Psoas muscle (tissue), 8 donors: ENCODE results near the gene AHCYL1. TPM values are rescaled to one million over a fixed set of nuclear protein-coding genes. Genes with fewer than 3 reads are reported as not detected.

Experiments
- ATAC-seq, 4 donors: fragments of 200-7000 bp; cut with Tn5 transposase; one replicate each; pipeline ENCODE4 v1.9.1; 2020; ENCODE audit warnings: moderate library complexity in 3 of 4, mild to moderate bottlenecking in 2 of 4
- DNase-seq, 2 donors: peaks; one replicate each; pipeline ENCODE4 v3.0.0-alpha.2; 2020
- H3K27ac ChIP-seq: fragments of 200-600 bp; one replicate; pipeline ENCODE4 v1.8.0; 2022
- H3K27me3 ChIP-seq, 3 donors: fragments of 200-600 bp in 1 of 3; one replicate each; pipeline versions ENCODE4 v1.6.1 to v1.8.0; 2013 to 2022; ENCODE audit warnings: low read length in 2 of 3, mild to moderate bottlenecking in 2 of 3, moderate library complexity in 1 of 3; ENCODE audit not compliant: insufficient read depth in 3 of 3
- H3K36me3 ChIP-seq, 2 donors: fragments of 200-600 bp in 1 of 2; one replicate each; pipeline versions ENCODE4 v1.6.1 to v1.8.0; 2013 to 2022; ENCODE audit warnings: low read depth in 1 of 2, mild to moderate bottlenecking in 1 of 2, moderate library complexity in 1 of 2; ENCODE audit not compliant: insufficient read depth in 1 of 2
- H3K4me1 ChIP-seq: fragments of 200-600 bp; one replicate; pipeline ENCODE4 v1.8.0; 2022
- H3K4me3 ChIP-seq: fragments of 200-600 bp; one replicate; pipeline ENCODE4 v1.8.0; 2022; ENCODE audit warnings: mild to moderate bottlenecking
- H3K9me3 ChIP-seq: fragments of 200-600 bp; one replicate; pipeline ENCODE4 v1.8.0; 2022
- WGBS, 3 donors: extraction: QIAGEN DNeasy Blood & Tissue Kit; methylation state at CpG; one replicate each; pipeline versions ENCODE4 v1.1.6 to v1.1.7; 2013; 5-methylcytosine and 5-hydroxymethylcytosine counted together
- intact Hi-C, 2 donors: fragments of 100-400 bp; cut with DNase I; formaldehyde crosslinking; loops; one replicate each; pipeline versions ENCODE4 v1.11.0 to v1.14.2; 2022
- polyA plus RNA-seq, 3 donors: library from polyadenylated mRNA; stranded (reverse); fragments of 200-250 nt; gene quantifications; one replicate each; pipeline ENCODE4 v1.2.3, GENCODE V29; 2013
- total RNA-seq, 4 donors: library from RNA; stranded (reverse); fragmentation: NEBNext Ultra II Directional in 2 of 4; extraction: Animal tissue kit (Norgen Biotek cat#: 25700) in 2 of 4; gene quantifications; one replicate each; pipeline versions ENCODE4 v1.2.1 to v1.2.4, GENCODE V29; 2021 to 2023
- TF ChIP-seq, protein P1 (sequence below): fragments of 200-600 bp; IDR thresholded peaks from one replicate; pipeline ENCODE4 v1.8.0; 2022; ENCODE audit warnings: antibody characterized with exemption
- donor health status: healthy with polysubstance abuse.
- donor health status: DM: no; HTN: no; CAD: no; lungs with moderate emphysema.
- donor health status: Bipolar disorder and iron deficiency.
- donor health status: healthy.
- donor health status: DM: yes; HTN: yes; CAD: no.
- donor health status: DM: no; HTN: no; CAD: no.
- donor health status: DM: no; HTN: no; CAD: no.
- donor health status: DM: yes; HTN: yes; CAD: no.

AHCYL1 gene
- total and polyA plus RNA-seq, 7 donors: 42.5 to 128 (median 60.2) TPM

DNA sequence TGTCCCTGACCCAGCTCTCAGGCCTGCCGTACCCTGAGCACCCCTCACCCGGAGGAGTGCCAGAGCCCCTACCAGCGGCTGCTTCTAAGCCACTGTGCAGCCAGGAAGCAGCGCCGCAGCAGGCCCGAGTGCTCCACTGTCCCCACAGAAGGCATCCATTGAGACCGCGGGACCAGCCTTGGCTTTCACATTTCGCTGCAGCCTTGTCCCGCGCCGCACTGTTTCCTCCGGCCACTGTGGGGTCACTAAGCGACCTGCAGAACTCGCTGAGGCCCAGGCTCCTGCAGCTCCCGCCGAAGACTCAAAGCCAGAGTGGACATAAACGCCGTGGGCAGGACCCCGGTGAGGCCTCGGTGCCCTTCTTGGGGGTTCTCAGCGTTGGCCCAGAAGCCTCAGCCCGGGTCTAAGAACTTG is 82.9 kb downstream of the AHCYL1 start:
- TF ChIP-seq, protein P1, sequence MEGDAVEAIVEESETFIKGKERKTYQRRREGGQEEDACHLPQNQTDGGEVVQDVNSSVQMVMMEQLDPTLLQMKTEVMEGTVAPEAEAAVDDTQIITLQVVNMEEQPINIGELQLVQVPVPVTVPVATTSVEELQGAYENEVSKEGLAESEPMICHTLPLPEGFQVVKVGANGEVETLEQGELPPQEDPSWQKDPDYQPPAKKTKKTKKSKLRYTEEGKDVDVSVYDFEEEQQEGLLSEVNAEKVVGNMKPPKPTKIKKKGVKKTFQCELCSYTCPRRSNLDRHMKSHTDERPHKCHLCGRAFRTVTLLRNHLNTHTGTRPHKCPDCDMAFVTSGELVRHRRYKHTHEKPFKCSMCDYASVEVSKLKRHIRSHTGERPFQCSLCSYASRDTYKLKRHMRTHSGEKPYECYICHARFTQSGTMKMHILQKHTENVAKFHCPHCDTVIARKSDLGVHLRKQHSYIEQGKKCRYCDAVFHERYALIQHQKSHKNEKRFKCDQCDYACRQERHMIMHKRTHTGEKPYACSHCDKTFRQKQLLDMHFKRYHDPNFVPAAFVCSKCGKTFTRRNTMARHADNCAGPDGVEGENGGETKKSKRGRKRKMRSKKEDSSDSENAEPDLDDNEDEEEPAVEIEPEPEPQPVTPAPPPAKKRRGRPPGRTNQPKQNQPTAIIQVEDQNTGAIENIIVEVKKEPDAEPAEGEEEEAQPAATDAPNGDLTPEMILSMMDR: no peak
- DNase-seq: no peak
- Histone ChIP-seq H3K36me3 (no peaks in the 10 kb centered on the region), H3K27ac (no peak overlapping the region), H3K9me3 (no peaks in the 10 kb centered on the region), H3K27me3 (peaks cover 0 to 57% (median 36%) of the 10 kb centered on the region in 3 donors), H3K4me3 (no peak overlapping the region), H3K4me1 (peaks cover 11% of the 10 kb centered on the region)
- ATAC-seq: peak in 1 of 4 donors; percentile 16
- 59 to 74% (median 66%) methylated on average over 23 of the region's 23 CpGs for WGBS, 3 donors
- intact Hi-C loops: no loop called here

DNA sequence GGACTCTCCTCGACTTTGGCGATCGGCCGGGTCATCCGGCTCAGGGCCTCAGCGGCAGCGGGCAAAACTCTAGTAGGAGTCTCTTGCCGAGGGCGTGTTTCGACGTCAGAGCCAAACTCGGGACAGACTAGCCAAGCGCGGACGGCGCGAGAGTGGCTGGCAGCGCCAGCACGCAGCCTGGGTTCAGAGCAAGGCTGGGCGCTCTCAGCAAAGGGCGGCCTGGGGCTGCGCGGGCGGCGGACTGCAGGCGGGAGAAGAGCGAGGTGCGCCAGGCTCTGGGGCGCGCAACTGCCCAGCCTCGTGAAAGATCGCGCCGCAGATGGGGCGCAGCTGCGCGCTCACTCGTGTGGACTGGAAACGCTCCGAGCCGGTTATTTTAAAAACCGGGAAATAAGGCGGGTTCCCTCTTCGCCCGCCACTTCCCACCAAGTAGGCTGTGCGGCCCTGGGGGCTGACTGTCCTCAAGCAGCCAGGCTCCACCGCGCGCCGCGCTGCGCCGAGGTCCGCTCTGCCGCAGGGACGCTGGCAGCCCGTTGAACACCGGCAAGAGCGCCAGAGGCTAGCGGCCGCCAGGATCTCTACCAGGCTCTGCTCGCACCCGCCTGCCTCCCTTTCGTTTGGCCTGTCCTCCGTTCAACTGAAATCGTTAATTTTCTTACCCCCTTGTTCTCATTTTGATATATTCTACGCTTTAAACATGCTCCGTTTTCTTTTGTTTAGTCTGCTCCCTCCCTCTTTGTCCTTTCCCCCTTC is 83.5 kb downstream of the AHCYL1 start:
- Histone ChIP-seq H3K27me3 (peaks cover 0 to 61% (median 36%) of the 10 kb centered on the region in 3 donors), H3K4me3 (peak overlapping the region; percentile 43), H3K9me3 (no peaks in the 10 kb centered on the region), H3K4me1 (peaks cover 11% of the 10 kb centered on the region), H3K27ac (no peak overlapping the region), H3K36me3 (no peaks in the 10 kb centered on the region)
- intact Hi-C loops: no loop called here
- WGBS, 3 donors: 22% methylated on average over 59 to 68 of the region's 68 CpGs
- ATAC-seq (peak in 3 of 4 donors; percentile 39 to 49 (median 39)), DNase-seq (peak in 1 of 2 donors; percentile 54)
- TF ChIP-seq, protein P1: no peak

DNA sequence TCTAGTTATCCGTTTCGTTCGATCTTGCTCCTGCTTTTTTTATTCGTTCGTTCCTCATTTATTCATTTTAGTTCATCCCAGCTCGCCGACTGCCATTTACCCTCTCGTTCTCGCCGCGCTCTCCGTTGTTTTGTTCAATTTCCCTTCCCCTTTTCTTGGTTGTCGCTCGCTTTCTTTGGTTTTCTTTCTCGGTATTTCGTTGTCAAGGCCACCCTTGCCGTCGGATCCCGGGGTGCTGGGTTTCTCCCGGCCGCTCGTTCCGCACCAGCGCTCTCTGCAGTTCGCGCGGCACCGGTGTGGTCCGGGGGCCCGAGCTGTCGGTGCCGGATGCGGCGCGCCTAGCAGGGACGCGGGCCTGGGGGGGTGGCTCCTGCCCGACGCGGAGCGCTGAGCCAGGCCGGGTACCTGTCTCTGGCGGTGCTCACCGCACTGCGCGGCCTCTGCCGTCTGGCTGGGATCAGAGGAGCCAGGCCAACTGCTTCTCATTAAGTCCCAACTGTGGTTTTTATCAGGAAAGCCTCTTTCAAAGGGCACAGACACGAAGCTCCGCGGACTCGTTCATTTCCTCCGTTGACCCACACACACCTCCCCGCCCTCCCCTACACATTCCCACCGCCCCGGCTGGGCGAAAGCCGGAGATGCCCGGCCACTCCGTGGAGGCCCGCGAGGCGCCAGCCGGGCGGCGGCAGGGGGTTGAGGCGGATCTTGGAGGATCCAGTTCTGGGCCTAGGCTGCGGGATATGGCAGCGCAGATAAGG is 84.3 kb downstream of the AHCYL1 start:
- Histone ChIP-seq H3K27me3 (peaks cover 0 to 61% (median 39%) of the 10 kb centered on the region in 3 donors), H3K4me3 (peak overlapping the region; percentile 43), H3K9me3 (no peaks in the 10 kb centered on the region), H3K36me3 (no peaks in the 10 kb centered on the region), H3K4me1 (peaks cover 11% of the 10 kb centered on the region), H3K27ac (no peak overlapping the region)
- intact Hi-C loops: no loop called here
- DNase-seq: peak in 1 of 2 donors; percentile 41
- ATAC-seq: no peak
- TF ChIP-seq, protein P1: no peak
- WGBS, 3 donors: 18 to 21% (median 18%) methylated on average over 67 to 68 of the region's 68 CpGs

DNA sequence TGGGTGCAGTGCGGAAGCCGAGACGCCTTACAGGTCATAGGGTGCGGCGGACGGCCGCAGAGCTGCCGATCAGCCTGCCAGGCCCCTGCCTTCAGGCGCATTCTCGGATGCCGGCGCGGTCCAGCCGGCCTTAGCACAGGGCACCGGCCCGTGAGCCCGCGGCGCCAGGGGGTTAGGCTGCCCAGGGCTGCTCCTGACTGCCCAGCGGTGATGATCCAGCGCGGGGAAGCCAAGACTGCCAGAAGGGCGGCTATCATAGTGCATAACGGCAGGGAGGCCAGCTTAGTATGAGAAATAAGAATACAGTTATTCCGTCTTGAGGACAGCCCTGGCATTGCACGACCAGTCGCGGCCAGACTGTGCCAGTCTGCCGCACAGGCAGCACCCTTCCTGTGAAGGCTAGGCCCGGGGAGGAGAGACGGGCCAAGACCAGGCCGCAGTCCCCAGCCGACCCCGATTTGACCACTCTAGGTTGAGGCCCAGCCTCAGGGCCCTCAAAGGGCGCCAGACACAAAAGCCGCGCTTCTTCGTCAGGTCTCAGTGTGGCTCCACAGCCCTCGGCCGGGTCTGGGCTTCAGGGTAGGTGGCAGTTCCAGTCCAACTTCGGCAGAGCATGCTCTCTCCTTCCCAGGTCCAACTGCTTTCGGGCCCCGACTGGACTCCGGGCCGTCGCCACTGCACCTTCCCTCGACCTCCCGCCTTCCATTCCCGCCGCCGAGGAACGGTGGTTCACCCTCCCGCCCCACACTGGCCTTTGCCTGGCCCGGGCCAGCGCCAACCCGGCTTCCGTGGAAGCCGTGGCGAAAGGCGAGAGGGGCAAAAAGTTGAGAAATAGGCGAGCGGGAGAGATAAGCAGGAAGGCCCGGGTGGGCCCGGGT is 85.1 kb downstream of the AHCYL1 start:
- Histone ChIP-seq H3K27ac (no peak overlapping the region), H3K4me1 (peaks cover 11% of the 10 kb centered on the region), H3K9me3 (no peaks in the 10 kb centered on the region), H3K27me3 (peaks cover 0 to 61% (median 39%) of the 10 kb centered on the region in 3 donors), H3K36me3 (no peaks in the 10 kb centered on the region), H3K4me3 (peak overlapping the region; percentile 39)
- DNase-seq (peak in 1 of 2 donors; percentile 54), ATAC-seq (peak in 1 of 4 donors; percentile 12)
- intact Hi-C loops: no loop called here
- TF ChIP-seq, protein P1: no peak
- WGBS, 3 donors: 60 to 66% (median 63%) methylated on average over 61 to 64 of the region's 64 CpGs
